KOPT-K1 (cell line): ENCODE measurements around the gene NEMF.
"Not testable (repeated sequence)": the region's sequence is repeated elsewhere in the genome, so short reads cannot be mapped to it uniquely, and the experiment has no call there.

Experiments used
- H3K27ac ChIP-seq: fragments of 200-600 bp; sonication (generic); 2 replicates; pipeline ENCODE4 v1.5.1; 2016; ENCODE audit warnings: antibody characterized with exemption, mild to moderate bottlenecking, low read depth, low read length; ENCODE audit not compliant: poor library complexity, severe bottlenecking
- H3K36me3 ChIP-seq: fragments of 200-600 bp; sonication (generic); 2 replicates; pipeline ENCODE4 v1.5.1; 2017; ENCODE audit warnings: antibody characterized with exemption, mild to moderate bottlenecking, low read length, moderate library complexity; ENCODE audit not compliant: insufficient read depth
- H3K9me3 ChIP-seq: fragments of 200-600 bp; sonication (generic); 2 replicates; pipeline ENCODE4 v1.5.1; 2017; ENCODE audit warnings: antibody characterized with exemption, low read length, mild to moderate bottlenecking; ENCODE audit not compliant: insufficient read depth, poor library complexity, severe bottlenecking

NEMF gene

GRCh38 chr14:49861699-49862088 lies 9.1 kb upstream of the NEMF start:
- H3K36me3 ChIP-seq, result no peaks in the 10 kb centered on the region
- no peaks in the 10 kb centered on the region for H3K9me3 ChIP-seq
- H3K27ac ChIP-seq, result peak overlapping the region; percentile 80

GRCh38 chr14:49860988-49861698 lies 8.6 kb upstream of the NEMF start:
- no peaks in the 10 kb centered on the region for H3K36me3 ChIP-seq
- no peaks in the 10 kb centered on the region for H3K9me3 ChIP-seq
- peak overlapping the region; percentile 80 for H3K27ac ChIP-seq

- Histone ChIP-seq H3K9me3 (no peaks in the 10 kb centered on the region), H3K27ac (no peak overlapping the region), H3K36me3 (no peaks in the 10 kb centered on the region)
These were observed 5.8 kb upstream of the NEMF start for GRCh38 chr14:49858383-49858782.

GRCh38 chr14:49857427-49858003 lies 4.9 kb upstream of the NEMF start:
- H3K27ac ChIP-seq, result no peak overlapping the region
- no peaks in the 10 kb centered on the region for H3K9me3 ChIP-seq
- no peaks in the 10 kb centered on the region for H3K36me3 ChIP-seq

GRCh38 chr14:49853572-49854375 lies 1.2 kb upstream of the NEMF start:
- Histone ChIP-seq H3K9me3 (no peaks in the 10 kb centered on the region), H3K36me3 (peaks cover 23% of the 10 kb centered on the region), H3K27ac (no peak overlapping the region)

- Histone ChIP-seq H3K36me3 (peaks cover 29% of the 10 kb centered on the region), H3K9me3 (no peaks in the 10 kb centered on the region), H3K27ac (peak overlapping the region; percentile 81)
These were observed 530 bp upstream of the NEMF start for GRCh38 chr14:49853158-49853477.

- Histone ChIP-seq H3K36me3 (peaks cover 40% of the 10 kb centered on the region), H3K27ac (peak overlapping the region; percentile 81), H3K9me3 (no peaks in the 10 kb centered on the region)
These were observed 775 bp downstream of the NEMF start for GRCh38 chr14:49851813-49852212.

GRCh38 chr14:49849213-49849847 lies 3.3 kb downstream of the NEMF start:
- Histone ChIP-seq H3K9me3 (no peaks in the 10 kb centered on the region), H3K27ac (no peak overlapping the region), H3K36me3 (peaks cover 65% of the 10 kb centered on the region)

GRCh38 chr14:49828640-49829039 lies 23.9 kb downstream of the NEMF start:
- Histone ChIP-seq H3K27ac (no peak overlapping the region), H3K36me3 (peaks cover 98% of the 10 kb centered on the region), H3K9me3 (no peaks in the 10 kb centered on the region)

- H3K9me3 ChIP-seq, result peaks cover 14% of the 10 kb centered on the region
These were observed 32.4 kb downstream of the NEMF start for GRCh38 chr14:49820176-49820575.

GRCh38 chr14:49816844-49817243 lies 35.7 kb downstream of the NEMF start:
- Histone ChIP-seq H3K36me3 (peaks cover 85% of the 10 kb centered on the region), H3K27ac (no peak overlapping the region), H3K9me3 (peaks cover 14% of the 10 kb centered on the region)

More at GRCh38 chr14:49820176-49820575, 32.4 kb downstream of the NEMF start:
- Histone ChIP-seq H3K27ac (no peak overlapping the region), H3K36me3 (peaks cover 82% of the 10 kb centered on the region)

- Histone ChIP-seq H3K9me3 (peaks cover 14% of the 10 kb centered on the region), H3K36me3 (peaks cover 93% of the 10 kb centered on the region)
- not testable (repeated sequence) for H3K27ac ChIP-seq
These were observed 36.5 kb downstream of the NEMF start for GRCh38 chr14:49816118-49816517.

GRCh38 chr14:49808780-49809179 lies 43.8 kb downstream of the NEMF start:
- H3K9me3 ChIP-seq, result no peaks in the 10 kb centered on the region
- H3K27ac ChIP-seq, result no peak overlapping the region
- peaks cover 97% of the 10 kb centered on the region for H3K36me3 ChIP-seq

- Histone ChIP-seq H3K27ac (no peak overlapping the region), H3K9me3 (no peaks in the 10 kb centered on the region), H3K36me3 (peaks cover 100% of the 10 kb centered on the region)
These were observed 56.6 kb downstream of the NEMF start for GRCh38 chr14:49796025-49796424.

- Histone ChIP-seq H3K36me3 (peaks cover 100% of the 10 kb centered on the region), H3K9me3 (no peaks in the 10 kb centered on the region), H3K27ac (no peak overlapping the region)
These were observed 60.0 kb downstream of the NEMF start for GRCh38 chr14:49792618-49793017.
